DND-41 (cell line): ENCODE results near the gene NTF4.

Experiments
- ATAC-seq: fragments of 200-7000 bp; cut with Tn5 transposase; 3 replicates; pipeline ENCODE4 v1.9.1; 2021; ENCODE audit warnings: low read depth; ENCODE audit not compliant: insufficient read depth
- DNase-seq: peaks from one replicate; pipeline ENCODE4 v3.0.0-alpha.2; 2020
- H2AFZ ChIP-seq: 2 replicates; pipeline ENCODE4 v1.6.0; 2012; ENCODE audit warnings: low read depth, low read length
- H3K27ac ChIP-seq: 2 replicates; pipeline ENCODE4 v1.5.1; 2012; ENCODE audit warnings: low read length, inconsistent platforms
- H3K27me3 ChIP-seq: fragments of 200-600 bp; sonication (generic); 2 replicates; pipeline ENCODE4 v1.6.0; 2012; ENCODE audit warnings: low read length, mild to moderate bottlenecking, inconsistent platforms; ENCODE audit not compliant: insufficient read depth, poor library complexity
- H3K36me3 ChIP-seq: 2 replicates; pipeline ENCODE4 v1.5.1; 2012; ENCODE audit warnings: low read length, inconsistent platforms; ENCODE audit not compliant: insufficient read depth
- H3K4me1 ChIP-seq: 2 replicates; pipeline ENCODE4 v1.5.1; 2012; ENCODE audit warnings: mild to moderate bottlenecking, low read length; ENCODE audit not compliant: insufficient read depth
- H3K4me2 ChIP-seq: 2 replicates; pipeline ENCODE4 v1.6.0; 2012; ENCODE audit warnings: mild to moderate bottlenecking, moderate library complexity, low read length, inconsistent platforms; ENCODE audit not compliant: insufficient read depth
- H3K4me3 ChIP-seq, 2 experiments: fragments of 200-600 bp in 1 of 2; shearing (Covaris generic) in 1 of 2; 2 replicates each; pipeline ENCODE4 v1.5.1; 2012 to 2016; ENCODE audit warnings: inconsistent platforms in 2 of 2, low read length in 2 of 2, mild to moderate bottlenecking in 2 of 2, low read depth in 1 of 2, moderate library complexity in 1 of 2
- H3K79me2 ChIP-seq: 2 replicates; pipeline ENCODE4 v1.6.0; 2012; ENCODE audit warnings: low read length, inconsistent platforms; ENCODE audit not compliant: insufficient read depth
- H3K9ac ChIP-seq: 2 replicates; pipeline ENCODE4 v1.6.0; 2012; ENCODE audit warnings: low read depth, mild to moderate bottlenecking, inconsistent platforms, low read length, moderate library complexity
- H3K9me3 ChIP-seq: 2 replicates; pipeline ENCODE4 v1.5.1; 2012; ENCODE audit warnings: low read length, moderate library complexity, mild to moderate bottlenecking, inconsistent platforms; ENCODE audit not compliant: insufficient read depth, severe bottlenecking
- H4K20me1 ChIP-seq: 2 replicates; pipeline ENCODE4 v1.6.0; 2012; ENCODE audit warnings: low read length; ENCODE audit not compliant: insufficient read depth
- CTCF ChIP-seq: IDR thresholded peaks from 2 replicates; pipeline ENCODE4 v1.5.1; 2012; ENCODE audit warnings: borderline replicate concordance, low read length, moderate library complexity, mild to moderate bottlenecking; ENCODE audit not compliant: poor library complexity, severe bottlenecking; ENCODE audit errors: extremely low read depth
- EZH2 ChIP-seq: IDR thresholded peaks from 3 replicates; pipeline ENCODE4 v1.6.1; 2012; ENCODE audit warnings: borderline replicate concordance, low read depth, mild to moderate bottlenecking, moderate library complexity, low read length, inconsistent platforms; ENCODE audit not compliant: severe bottlenecking

Gene NTF4

GRCh38 chr19:49110567-49110966 lies 45.9 kb upstream of the NTF4 start:
- H4K20me1 ChIP-seq: peaks cover 43% of the 10 kb centered on the region
- H3K27ac ChIP-seq: no peak overlapping the region
- DNase-seq: no peak
- no peak overlapping the region for H3K9ac ChIP-seq
- no peak overlapping the region for H3K4me3 ChIP-seq
- H3K36me3 ChIP-seq: peaks cover 43% of the 10 kb centered on the region
- no peak overlapping the region for H2AFZ ChIP-seq
- H3K9me3 ChIP-seq: no peaks in the 10 kb centered on the region
- no peak for ATAC-seq
- H3K4me1 ChIP-seq: peaks cover 24% of the 10 kb centered on the region
- no peaks in the 10 kb centered on the region for H3K79me2 ChIP-seq
- no peak for TF ChIP-seq EZH2
- no peak for TF ChIP-seq CTCF
- no peaks in the 10 kb centered on the region for H3K27me3 ChIP-seq
- no peak overlapping the region for H3K4me2 ChIP-seq

- H3K9me3 ChIP-seq: no peaks in the 10 kb centered on the region
- no peak overlapping the region for H3K4me3 ChIP-seq
- peaks cover 52% of the 10 kb centered on the region for H3K36me3 ChIP-seq
- H3K79me2 ChIP-seq: no peaks in the 10 kb centered on the region
- DNase-seq: no peak
- H3K27ac ChIP-seq: no peak overlapping the region
- peaks cover 46% of the 10 kb centered on the region for H4K20me1 ChIP-seq
- no peak overlapping the region for H3K9ac ChIP-seq
- H3K4me2 ChIP-seq: no peak overlapping the region
- no peak overlapping the region for H2AFZ ChIP-seq
- no peak for ATAC-seq
- TF ChIP-seq CTCF (no peak), EZH2 (no peak)
- H3K27me3 ChIP-seq: no peaks in the 10 kb centered on the region
- H3K4me1 ChIP-seq: peaks cover 15% of the 10 kb centered on the region
These were observed 45.1 kb upstream of the NTF4 start for GRCh38 chr19:49109569-49110233.

GRCh38 chr19:49109051-49109450 lies 44.4 kb upstream of the NTF4 start:
- no peak overlapping the region for H3K4me3 ChIP-seq
- no peak overlapping the region for H3K9ac ChIP-seq
- no peaks in the 10 kb centered on the region for H3K27me3 ChIP-seq
- DNase-seq (no peak), ATAC-seq (no peak)
- peaks cover 53% of the 10 kb centered on the region for H4K20me1 ChIP-seq
- H3K4me1 ChIP-seq: peaks cover 12% of the 10 kb centered on the region
- H3K4me2 ChIP-seq: no peak overlapping the region
- peaks cover 58% of the 10 kb centered on the region for H3K36me3 ChIP-seq
- H3K9me3 ChIP-seq: no peaks in the 10 kb centered on the region
- TF ChIP-seq EZH2: no peak
- no peak for TF ChIP-seq CTCF
- peaks cover 6% of the 10 kb centered on the region; the same call in 1 of the 2 replicates for H3K79me2 ChIP-seq
- H2AFZ ChIP-seq: no peak overlapping the region
- H3K27ac ChIP-seq: no peak overlapping the region
